ENCODE results near the gene C14orf119. TPM values are rescaled to one million over a fixed set of nuclear protein-coding genes. Genes with fewer than 3 reads are reported as not detected.

C14orf119 gene
- total RNA-seq, 6 experiments from 2014 or later: 10.7 to 22.6 (median 14.1) TPM

DNA sequence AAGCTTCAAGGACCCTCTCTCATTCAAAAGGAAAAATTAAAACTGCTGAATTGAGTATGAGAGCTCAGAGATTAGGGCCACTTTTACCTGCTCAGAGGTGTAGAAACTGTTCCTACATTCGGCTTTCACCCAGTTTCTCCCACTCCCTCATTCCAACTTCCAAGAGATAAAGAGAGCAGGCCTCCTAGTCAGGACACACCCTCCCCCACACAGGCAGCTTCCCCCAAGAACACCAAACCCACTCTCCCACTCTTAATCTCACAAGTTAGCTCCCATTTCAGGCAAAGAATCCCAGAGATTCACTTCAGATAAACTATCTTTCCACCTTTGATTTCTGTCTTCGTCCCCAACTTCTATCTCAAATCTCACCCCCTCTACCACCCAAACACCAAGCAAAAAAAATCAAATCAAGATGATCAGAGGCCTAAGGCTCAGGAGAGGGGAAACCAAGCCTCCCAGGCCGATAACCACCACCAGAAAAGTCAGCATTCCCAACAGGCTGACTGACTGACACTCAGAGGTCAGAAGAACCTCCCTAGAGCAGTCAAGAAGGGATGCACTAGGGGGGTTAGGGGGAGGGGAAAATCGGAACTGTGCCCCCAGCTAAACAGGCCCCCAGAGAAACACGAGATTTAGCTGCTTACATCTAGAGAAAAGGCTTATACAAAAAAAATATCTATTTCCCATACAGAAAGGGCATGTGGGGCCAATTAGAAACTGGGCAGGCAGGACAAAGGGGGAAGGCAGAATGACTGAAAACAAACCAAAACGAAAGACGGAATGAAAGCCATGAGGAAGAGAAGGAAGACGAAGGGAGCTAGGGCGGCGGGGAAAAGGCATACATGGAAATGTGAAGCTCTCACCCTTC lies 24.8 kb upstream of the C14orf119 start:
- peak overlapping the region; percentile 55 to 74 (median 63) for H3K4me3 ChIP-seq
- no peaks in the 10 kb centered on the region for H3K27me3 ChIP-seq
- TF ChIP-seq, protein P1, sequence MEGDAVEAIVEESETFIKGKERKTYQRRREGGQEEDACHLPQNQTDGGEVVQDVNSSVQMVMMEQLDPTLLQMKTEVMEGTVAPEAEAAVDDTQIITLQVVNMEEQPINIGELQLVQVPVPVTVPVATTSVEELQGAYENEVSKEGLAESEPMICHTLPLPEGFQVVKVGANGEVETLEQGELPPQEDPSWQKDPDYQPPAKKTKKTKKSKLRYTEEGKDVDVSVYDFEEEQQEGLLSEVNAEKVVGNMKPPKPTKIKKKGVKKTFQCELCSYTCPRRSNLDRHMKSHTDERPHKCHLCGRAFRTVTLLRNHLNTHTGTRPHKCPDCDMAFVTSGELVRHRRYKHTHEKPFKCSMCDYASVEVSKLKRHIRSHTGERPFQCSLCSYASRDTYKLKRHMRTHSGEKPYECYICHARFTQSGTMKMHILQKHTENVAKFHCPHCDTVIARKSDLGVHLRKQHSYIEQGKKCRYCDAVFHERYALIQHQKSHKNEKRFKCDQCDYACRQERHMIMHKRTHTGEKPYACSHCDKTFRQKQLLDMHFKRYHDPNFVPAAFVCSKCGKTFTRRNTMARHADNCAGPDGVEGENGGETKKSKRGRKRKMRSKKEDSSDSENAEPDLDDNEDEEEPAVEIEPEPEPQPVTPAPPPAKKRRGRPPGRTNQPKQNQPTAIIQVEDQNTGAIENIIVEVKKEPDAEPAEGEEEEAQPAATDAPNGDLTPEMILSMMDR (IDR thresholded peaks at IDR 0.05): no peak
- intact Hi-C loops (cut with DNase I): no loop called here
- WGBS (ENCODE audit: insufficient coverage, low coverage, low lambda C conversion rate, missing lambda C conversion rate): 9% methylated on average over 10 of the region's 10 CpGs
- H3K4me1 ChIP-seq: peaks cover 0 to 10% (median 5%) of the 10 kb centered on the region in 4 donors
- peaks cover 6 to 61% (median 24%) of the 10 kb centered on the region in 4 donors for H3K36me3 ChIP-seq
- H3K9me3 ChIP-seq: no peaks in the 10 kb centered on the region
- no peak for ATAC-seq
- peak overlapping the region; percentile 37 to 67 (median 63) for H3K27ac ChIP-seq
- no peak for DNase-seq

GRCh38 chr14:23071244-23071920 lies 23.9 kb upstream of the C14orf119 start:
- peak; percentile 93 to 98 (median 96) for ATAC-seq
- H3K4me1 ChIP-seq: peaks cover 0 to 10% (median 5%) of the 10 kb centered on the region in 4 donors
- TF ChIP-seq, protein P1 (IDR thresholded peaks at IDR 0.05): no peak
- TF ChIP-seq POLR2A (IDR thresholded peaks at IDR 0.05): peak; percentile 62
- H3K27ac ChIP-seq: peak overlapping the region; percentile 37 to 67 (median 63)
- peak overlapping the region; percentile 55 to 74 (median 63) for H3K4me3 ChIP-seq
- intact Hi-C loops (cut with DNase I): no loop called here
- WGBS (ENCODE audit: insufficient coverage, low coverage, low lambda C conversion rate, missing lambda C conversion rate): 2% methylated on average over 13 of the region's 14 CpGs
- H3K27me3 ChIP-seq: no peaks in the 10 kb centered on the region
- H3K36me3 ChIP-seq: peaks cover 10 to 61% (median 24%) of the 10 kb centered on the region in 4 donors
- H3K9me3 ChIP-seq: no peaks in the 10 kb centered on the region
- peak; percentile 85 to 87 (median 87) for DNase-seq

DNA sequence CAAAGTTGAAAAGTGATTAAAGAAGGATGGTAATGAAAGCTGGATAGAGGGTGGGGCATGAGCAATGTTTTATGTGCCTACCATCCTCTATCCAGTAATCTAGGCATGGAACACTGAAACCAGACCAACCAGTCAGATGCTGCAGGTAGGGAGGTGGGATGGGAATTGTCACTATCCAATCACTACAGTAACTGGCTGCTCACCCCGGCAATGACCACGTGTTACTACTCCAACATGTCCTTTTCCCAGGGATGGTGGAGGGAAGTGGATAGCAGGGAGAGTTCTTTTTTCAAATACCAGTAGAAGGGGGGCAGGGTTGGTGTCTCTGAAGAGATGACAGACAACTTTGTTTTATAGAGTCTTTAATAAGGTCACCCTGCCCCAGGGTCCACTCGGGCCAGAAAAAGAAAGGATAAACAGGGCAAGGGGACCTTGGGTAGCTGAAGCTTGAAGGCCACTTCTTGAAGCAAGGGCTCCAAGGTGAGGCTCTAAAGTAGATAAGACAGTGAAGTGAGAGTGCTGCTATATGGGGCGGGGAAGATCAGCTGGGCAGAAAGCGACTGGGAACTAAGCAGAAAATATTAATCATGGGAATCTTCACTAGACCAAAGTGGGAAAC lies 23.3 kb upstream of the C14orf119 start:
- Histone ChIP-seq H3K27me3 (no peaks in the 10 kb centered on the region), H3K4me3 (peak overlapping the region in 1 of 3 donors; percentile 55), H3K36me3 (peaks cover 8 to 61% (median 26%) of the 10 kb centered on the region in 4 donors), H3K9me3 (no peaks in the 10 kb centered on the region), H3K4me1 (peaks cover 0 to 10% (median 5%) of the 10 kb centered on the region in 4 donors), H3K27ac (peak overlapping the region; percentile 37 to 67 (median 63))
- no peak for TF ChIP-seq POLR2A (IDR thresholded peaks at IDR 0.05)
- TF ChIP-seq, protein P1 (IDR thresholded peaks at IDR 0.05): no peak
- WGBS (ENCODE audit: insufficient coverage, low coverage, low lambda C conversion rate, missing lambda C conversion rate): 60% methylated on average over 5 of the region's 5 CpGs
- intact Hi-C loops (cut with DNase I): no loop called here
- peak in 1 of 4 donors; percentile 1 for ATAC-seq
- DNase-seq: no peak

DNA sequence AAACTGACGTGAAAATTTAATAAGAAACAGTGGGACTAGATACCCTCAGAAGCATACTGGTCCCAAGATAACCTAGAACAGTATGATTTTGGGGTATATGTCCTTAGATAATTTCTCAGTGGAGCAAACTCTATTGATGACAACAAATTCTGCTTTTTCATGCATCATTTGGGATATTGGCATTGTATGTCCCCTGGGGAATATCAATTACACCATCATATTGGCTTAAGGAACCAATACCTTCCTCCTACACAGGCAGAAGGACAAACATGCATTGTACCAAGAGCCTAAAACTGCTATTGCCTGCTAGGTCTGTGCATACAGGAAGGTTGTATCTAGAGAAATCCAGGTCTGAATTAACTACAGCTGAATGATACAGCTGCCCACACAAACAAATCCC lies 20.4 kb upstream of the C14orf119 start:
- ATAC-seq: no peak
- Histone ChIP-seq H3K36me3 (peaks cover 0 to 68% (median 31%) of the 10 kb centered on the region in 4 donors), H3K9me3 (no peaks in the 10 kb centered on the region), H3K4me1 (peaks cover 0 to 22% (median 9%) of the 10 kb centered on the region in 4 donors), H3K27ac (no peak overlapping the region), H3K4me3 (no peak overlapping the region), H3K27me3 (no peaks in the 10 kb centered on the region)
- no peak for DNase-seq
- 100% methylated on average over 1 of the region's 1 CpG for WGBS (ENCODE audit: insufficient coverage, low coverage, low lambda C conversion rate, missing lambda C conversion rate)
- no peak for TF ChIP-seq POLR2A (IDR thresholded peaks at IDR 0.05)
- TF ChIP-seq, protein P1 (IDR thresholded peaks at IDR 0.05): no peak
- intact Hi-C loops (cut with DNase I): no loop called here
